HepG2 (cell line): ENCODE measurements around the gene PKD2L1. TPM values are rescaled to one million over a fixed set of nuclear protein-coding genes. Genes with fewer than 3 reads are reported as not detected.
A peak's percentile ranks its signal among the peaks of the same experiment; 100 is the strongest.
"Not testable (repeated sequence)": the region's sequence is repeated elsewhere in the genome, so short reads cannot be mapped to it uniquely, and the experiment has no call there.

Experiments
- ARID3A ChIP-seq: IDR thresholded peaks from 2 replicates; pipeline ENCODE4 v1.6.1; 2012; ENCODE audit warnings: low read depth, low read length, improper control_type of control experiment
- ARID5B ChIP-seq: IDR thresholded peaks from 2 replicates; pipeline ENCODE4 v1.4.0; 2020; ENCODE audit warnings: mild to moderate bottlenecking, missing genetic modification reagents
- FOSL2 ChIP-seq: sonication (generic); formaldehyde crosslinking; IDR thresholded peaks from 2 replicates; pipeline ENCODE4 v1.4.0; 2020; ENCODE audit warnings: missing genetic modification reagents
- FOXA3 ChIP-seq: IDR thresholded peaks from 2 replicates; pipeline ENCODE4 v1.6.1; 2016; ENCODE audit warnings: missing genetic modification reagents, missing compliant biosample characterization
- FOXO1 ChIP-seq: sonication (generic); formaldehyde crosslinking; IDR thresholded peaks from 2 replicates; pipeline ENCODE4 v1.4.0; 2020; ENCODE audit warnings: missing genetic modification reagents
- FOXP1 ChIP-seq, 2 experiments: fragments of 450-650 bp in 1 of 2; IDR thresholded peaks; 2 replicates each; pipeline ENCODE4 v1.6.1; 2017 to 2018; ENCODE audit warnings: antibody characterized with exemption in 1 of 2
- GABPB1 ChIP-seq: IDR thresholded peaks from 2 replicates; pipeline ENCODE4 v1.6.1; 2016; ENCODE audit warnings: mild to moderate bottlenecking, missing genetic modification reagents, moderate library complexity, missing compliant biosample characterization
- HDAC2 ChIP-seq: sonication (generic); formaldehyde crosslinking; IDR thresholded peaks from 2 replicates; pipeline ENCODE4 v1.4.0; 2020; ENCODE audit warnings: missing genetic modification reagents
- HMG20A ChIP-seq: IDR thresholded peaks from 2 replicates; pipeline ENCODE4 v1.6.1; 2016; ENCODE audit warnings: borderline replicate concordance
- NCOA2 ChIP-seq: sonication (generic); formaldehyde crosslinking; IDR thresholded peaks from 2 replicates; pipeline ENCODE4 v1.8.0; 2022; ENCODE audit warnings: inconsistent platforms
- NR2F1 ChIP-seq, 2 experiments: fragments of 450-650 bp in 1 of 2; formaldehyde crosslinking in 1 of 2; IDR thresholded peaks; 2 replicates each; pipeline versions ENCODE4 v1.5.0 to v1.6.1; 2016 to 2020; ENCODE audit warnings: mild to moderate bottlenecking in 1 of 2, missing compliant biosample characterization in 1 of 2, missing genetic modification reagents in 1 of 2, moderate library complexity in 1 of 2
- NR2F2 ChIP-seq: IDR thresholded peaks from 2 replicates; pipeline ENCODE4 v1.6.1; 2012; ENCODE audit warnings: low read depth, inconsistent platforms, borderline replicate concordance
- RARA ChIP-seq: IDR thresholded peaks from 2 replicates; pipeline ENCODE4 v1.6.1; 2016; ENCODE audit warnings: missing genetic modification reagents, missing compliant biosample characterization
- RCOR2 ChIP-seq: IDR thresholded peaks from 2 replicates; pipeline ENCODE4 v1.6.1; 2016; ENCODE audit warnings: missing biosample characterization, missing genetic modification reagents
- SOX6 ChIP-seq, 2 experiments: fragments of 450-650 bp in 1 of 2; sonication (generic) in 1 of 2; formaldehyde crosslinking in 1 of 2; IDR thresholded peaks; 2 replicates each; pipeline versions ENCODE4 v1.4.0 to v1.6.1; 2017 to 2020; ENCODE audit warnings: antibody characterized with exemption in 1 of 2, mild to moderate bottlenecking in 1 of 2, missing genetic modification reagents in 1 of 2
- THRA ChIP-seq: sonication (generic); formaldehyde crosslinking; IDR thresholded peaks from 2 replicates; pipeline ENCODE4 v1.4.0; 2020; ENCODE audit warnings: missing genetic modification reagents, borderline replicate concordance
- ZMYM3 ChIP-seq: sonication (generic); formaldehyde crosslinking; IDR thresholded peaks from 2 replicates; pipeline ENCODE4 v1.5.1; 2020; ENCODE audit warnings: mild to moderate bottlenecking, missing genetic modification reagents
- ZNF343 ChIP-seq: sonication (generic); formaldehyde crosslinking; IDR thresholded peaks from 2 replicates; pipeline ENCODE4 v1.4.0; 2020; ENCODE audit warnings: mild to moderate bottlenecking, missing genetic modification reagents
- polyA plus RNA-seq, 8 experiments: library from polyadenylated mRNA; depleted of rRNA in 3 of 8; stranded (reverse) in 7 of 8; unstranded in 1 of 8; fragments of >200 nt; fragmentation: Illumina TruSeq in 4 of 8; extraction: Trizol in 4 of 8; gene quantifications; 2 replicates each; pipeline versions ENCODE4 v1.2.1 to v1.2.3, GENCODE V29; 2011 to 2016; ENCODE audit warnings: low read depth in 4 of 8, missing spikeins in 1 of 8, mixed read lengths in 1 of 8; ENCODE audit not compliant: insufficient read depth in 1 of 8
- total RNA-seq, 5 experiments: library from RNA; depleted of rRNA; stranded (reverse); fragments of >200 nt; fragmentation: Illumina TruSeq; extraction: Trizol; gene quantifications; 2 replicates each; pipeline ENCODE4 v1.2.3, GENCODE V29; 2016; ENCODE audit warnings: low read depth in 1 of 5

Gene PKD2L1
- total and polyA plus RNA-seq, 2 of the 13 experiments (the other 11 are each of a cell fraction or from before 2014, with no cell fraction given), result 0.07 to 0.15 TPM

GRCh38 chr10:100292300-100292699 lies 37.7 kb downstream of the PKD2L1 start (continued):
- TF ChIP-seq ARID5B (peak; percentile 77), THRA (peak; percentile 49; the same call in 1 of the 2 replicates), RCOR2 (CRISPR knock-in tag) (peak; percentile 28; the same call in 1 of the 2 replicates), ZNF343 (CRISPR knock-in tag) (peak; percentile 100), SOX6 (CRISPR knock-in tag; IDR thresholded peaks at IDR 0.05) (peak; percentile 62), GABPB1 (CRISPR knock-in tag) (peak; percentile 26; the same call in 1 of the 2 replicates), ZMYM3 (CRISPR knock-in tag) (0 out of 2 replicates have a peak, but pooled peaks have one; percentile 62), NCOA2 (CRISPR knock-in tag) (peak; percentile 49), NR2F2 (0 out of 2 replicates have a peak, but pooled peaks have one; percentile 35), FOXO1 (peak; percentile 34; the same call in 1 of the 2 replicates), HMG20A (CRISPR knock-in tag) (peak; percentile 58; the same call in 1 of the 2 replicates), NR2F1 (CRISPR knock-in tag; IDR thresholded peaks at IDR 0.05) (peak; percentile 33 to 58; a peak in 1 of 4 replicates), FOSL2 (peak; percentile 56), FOXP1 (CRISPR knock-in tag; IDR thresholded peaks at IDR 0.05) (0 out of 2 replicates have a peak, but pooled peaks have one; percentile 28), ARID3A (peak; percentile 63; the same call in 1 of the 2 replicates), FOXA3 (CRISPR knock-in tag) (0 out of 2 replicates have a peak, but pooled peaks have one; percentile 15), HDAC2 (CRISPR knock-in tag) (0 out of 2 replicates have a peak, but pooled peaks have one; percentile 29), RARA (peak; percentile 58; the same call in 1 of the 2 replicates)
- not testable (repeated sequence) for TF ChIP-seq SOX6, FOXP1 (IDR thresholded peaks at IDR 0.05)
- TF ChIP-seq, all 625 proteins: peak for 50; not testable (repeated sequence) for 575
